ENCODE data around the gene PAN2. TPM values are rescaled to one million over a fixed set of nuclear protein-coding genes. Genes with fewer than 3 reads are reported as not detected.
"Not testable (repeated sequence)": the region's sequence is repeated elsewhere in the genome, so short reads cannot be mapped to it uniquely, and the experiment has no call there.

Gene PAN2
- total and polyA plus RNA-seq, 10 of the 15 experiments (the other 5 are each of a cell fraction or from before 2014, with no cell fraction given) = 14.4 to 61.8 (median 34.9) TPM

DNA sequence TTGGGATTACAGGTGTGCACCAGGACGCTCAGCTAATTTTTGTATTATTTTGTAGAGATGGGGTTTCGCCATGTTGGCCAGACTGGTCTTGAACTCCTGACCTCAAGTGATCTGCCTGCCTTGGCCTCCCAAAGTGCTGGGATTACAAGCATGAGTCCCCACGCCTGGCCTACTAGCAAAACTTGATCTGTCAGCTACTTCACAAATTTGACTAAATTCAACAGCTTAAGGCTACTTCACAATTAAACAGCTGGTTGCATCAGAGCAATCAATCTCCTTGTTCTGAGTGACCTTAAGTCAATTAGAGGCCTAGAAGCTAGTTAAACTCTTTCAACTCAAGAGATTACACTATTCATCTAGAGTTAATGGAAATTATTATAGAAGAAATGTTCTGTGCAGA is 54.9 kb downstream of the PAN2 start (continued):
- TF ChIP-seq CEBPZ (IDR thresholded peaks at IDR 0.05; ENCODE audit: low read depth, low read length) = no peak
- no peak for TF ChIP-seq ZNF207 (IDR thresholded peaks at IDR 0.05; ENCODE audit: borderline replicate concordance)
- TF ChIP-seq IKZF1 (conservative IDR thresholded peaks at IDR 0.05) = no peak
- TF ChIP-seq KLF5 (IDR thresholded peaks at IDR 0.05; ENCODE audit: partially characterized antibody) = no peak
- no peak for TF ChIP-seq MYB (IDR thresholded peaks at IDR 0.05; ENCODE audit: borderline replicate concordance, low read depth, low read length)
- no peak for TF ChIP-seq SMAD5 (IDR thresholded peaks at IDR 0.05; ENCODE audit: low read depth)

DNA sequence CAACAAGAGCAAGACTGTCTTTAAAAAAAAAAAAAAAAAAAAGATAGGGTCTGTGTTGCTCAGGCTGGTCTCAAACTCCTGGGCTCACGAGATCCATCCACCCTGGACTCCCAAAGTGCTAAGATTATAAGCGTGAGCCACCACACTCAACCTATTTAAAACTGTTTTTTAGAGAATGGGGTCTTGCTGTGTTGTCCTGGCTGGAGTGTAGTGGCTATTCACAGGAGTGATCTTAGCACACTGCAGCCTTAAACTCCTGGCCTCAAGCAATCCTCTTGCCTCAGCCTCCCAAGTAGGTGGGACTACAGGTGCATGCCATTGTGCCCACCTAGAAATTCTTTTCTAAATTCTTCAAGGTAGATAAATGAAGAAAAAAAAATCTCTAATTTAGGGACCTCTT is 59.5 kb downstream of the PAN2 start:
- Histone ChIP-seq H3K4me2 (ENCODE audit: control insufficient read depth, insufficient read depth) (no peak overlapping the region), H4K20me1 (ENCODE audit: control insufficient read depth, insufficient read depth) (no peaks in the 10 kb centered on the region), H3K36me3 (ENCODE audit: control insufficient read depth in 2 of 2, insufficient read depth in 2 of 2, low read length in 1 of 2) (peaks cover 15 to 18% of the 10 kb centered on the region in 2 experiments), H3K9ac (ENCODE audit: control insufficient read depth, insufficient read depth, low read length) (no peak overlapping the region), H3K9me3 (replicated peaks; ENCODE audit: control insufficient read depth, insufficient read depth, low read length) (no peaks in the 10 kb centered on the region), H3K27ac (ENCODE audit: control insufficient read depth, insufficient read depth) (no peak overlapping the region), H3K79me2 (ENCODE audit: control insufficient read depth, insufficient read depth, low read length) (no peaks in the 10 kb centered on the region), H3K4me1 (ENCODE audit: control insufficient read depth, insufficient read depth, low read length) (no peaks in the 10 kb centered on the region), H3K4me3 (no peak overlapping the region), H2AFZ (ENCODE audit: control insufficient read depth, low read depth, low read length) (no peak overlapping the region), H3K27me3 (replicated peaks in 1 of 2; ENCODE audit: control insufficient read depth in 2 of 2, insufficient read depth in 2 of 2, low read length in 1 of 2) (no peaks in the 10 kb centered on the region)
- no peak for TF ChIP-seq HDGF (IDR thresholded peaks at IDR 0.05)
- DNase-seq (ENCODE audit: low read depth, low spot score) (no peak), ATAC-seq (no peak), FAIRE-seq (no peak)
- no TSS peak for BruUV-seq (replicated peaks)
- 100% methylated on average over 2 of the region's 2 CpGs for WGBS (ENCODE audit: insufficient coverage, insufficient replicate concordance, low lambda C conversion rate, missing lambda C conversion rate)
- CTCF ChIA-PET = interaction anchor here (0.6 kb wide), 1 partner anchor 185 kb away, joined by 3 read pairs; no protein-coding TSS in a partner anchor
- in situ Hi-C loops (cut with MboI) = no loop called here
- RAD21 ChIA-PET (ENCODE audit: unreplicated experiment) = no interaction called here
- intact Hi-C loops (cut with micrococcal nuclease; ENCODE audit: unreplicated experiment) = no loop called here
- POLR2A ChIA-PET = no interaction called here
- SMC1A ChIA-PET (ENCODE audit: uncharacterized antibody, unreplicated experiment) = no interaction called here

DNA sequence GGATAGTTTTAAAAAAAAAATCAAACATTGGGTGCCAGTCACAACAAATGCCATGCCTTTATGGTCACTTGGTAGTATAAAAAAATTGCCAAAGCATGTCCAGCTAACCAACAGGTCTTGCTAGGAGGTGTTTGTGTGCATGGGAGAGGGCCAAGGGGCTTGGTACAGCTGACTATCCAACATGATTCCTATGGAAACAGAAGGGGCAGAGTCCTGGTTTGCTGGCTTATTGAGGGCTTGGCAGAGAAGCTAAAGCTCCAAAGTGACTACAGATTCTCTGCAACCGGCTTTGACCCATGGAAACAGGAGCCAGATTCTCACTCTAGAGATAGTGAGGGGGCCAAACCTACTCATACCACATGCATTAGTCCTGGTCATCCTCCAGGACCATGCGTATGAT is 61.3 kb downstream of the PAN2 start:
- in situ Hi-C loops (cut with MboI); H3K4me1 ChIP-seq (ENCODE audit: control insufficient read depth, insufficient read depth, low read length); H2AFZ ChIP-seq (ENCODE audit: control insufficient read depth, low read depth, low read length); H3K9ac ChIP-seq (ENCODE audit: control insufficient read depth, insufficient read depth, low read length); H3K4me3 ChIP-seq; intact Hi-C loops (cut with micrococcal nuclease; ENCODE audit: unreplicated experiment); H4K20me1 ChIP-seq (ENCODE audit: control insufficient read depth, insufficient read depth); RAD21 ChIA-PET (ENCODE audit: unreplicated experiment); ATAC-seq; H3K9me3 ChIP-seq (replicated peaks; ENCODE audit: control insufficient read depth, insufficient read depth, low read length); H3K79me2 ChIP-seq (ENCODE audit: control insufficient read depth, insufficient read depth, low read length); BruUV-seq (replicated peaks); SMC1A ChIA-PET (ENCODE audit: uncharacterized antibody, unreplicated experiment); DNase-seq (ENCODE audit: low read depth, low spot score); H3K27ac ChIP-seq (ENCODE audit: control insufficient read depth, insufficient read depth); H3K27me3 ChIP-seq (replicated peaks in 1 of 2; ENCODE audit: control insufficient read depth in 2 of 2, insufficient read depth in 2 of 2, low read length in 1 of 2); H3K4me2 ChIP-seq (ENCODE audit: control insufficient read depth, insufficient read depth): not testable (repeated sequence)
- POLR2A ChIA-PET = interaction anchor here (0.6 kb wide), 1 partner anchor 13 kb away, joined by 5 read pairs; no protein-coding TSS in a partner anchor
- peak; percentile 61 for FAIRE-seq
- CTCF ChIA-PET = interaction anchor here (0.8 kb wide), 1 partner anchor 29 kb away, joined by 3 read pairs; no protein-coding TSS in a partner anchor
- peaks cover 14% of the 10 kb centered on the region in 2 experiments; a peak in 3 of 4 replicates for H3K36me3 ChIP-seq (ENCODE audit: control insufficient read depth in 2 of 2, insufficient read depth in 2 of 2, low read length in 1 of 2)
- 94% methylated on average over 2 of the region's 2 CpGs for WGBS (ENCODE audit: insufficient coverage, insufficient replicate concordance, low lambda C conversion rate, missing lambda C conversion rate)
